ENCODE results near the gene SBF2.

SBF2 gene

GRCh38 chr11:10295064-10295901 is 1.3 kb upstream of the SBF2 start:
- peak in 1 of 2 donors; percentile 20 for DNase-seq (ENCODE audit: low read depth in 2 of 2)
- H3K4me3 ChIP-seq (replicated peaks in 1 of 2; ENCODE audit: low read depth in 2 of 2, low read length in 2 of 2): peak overlapping the region; percentile 64 to 77
- TF ChIP-seq, protein P1, sequence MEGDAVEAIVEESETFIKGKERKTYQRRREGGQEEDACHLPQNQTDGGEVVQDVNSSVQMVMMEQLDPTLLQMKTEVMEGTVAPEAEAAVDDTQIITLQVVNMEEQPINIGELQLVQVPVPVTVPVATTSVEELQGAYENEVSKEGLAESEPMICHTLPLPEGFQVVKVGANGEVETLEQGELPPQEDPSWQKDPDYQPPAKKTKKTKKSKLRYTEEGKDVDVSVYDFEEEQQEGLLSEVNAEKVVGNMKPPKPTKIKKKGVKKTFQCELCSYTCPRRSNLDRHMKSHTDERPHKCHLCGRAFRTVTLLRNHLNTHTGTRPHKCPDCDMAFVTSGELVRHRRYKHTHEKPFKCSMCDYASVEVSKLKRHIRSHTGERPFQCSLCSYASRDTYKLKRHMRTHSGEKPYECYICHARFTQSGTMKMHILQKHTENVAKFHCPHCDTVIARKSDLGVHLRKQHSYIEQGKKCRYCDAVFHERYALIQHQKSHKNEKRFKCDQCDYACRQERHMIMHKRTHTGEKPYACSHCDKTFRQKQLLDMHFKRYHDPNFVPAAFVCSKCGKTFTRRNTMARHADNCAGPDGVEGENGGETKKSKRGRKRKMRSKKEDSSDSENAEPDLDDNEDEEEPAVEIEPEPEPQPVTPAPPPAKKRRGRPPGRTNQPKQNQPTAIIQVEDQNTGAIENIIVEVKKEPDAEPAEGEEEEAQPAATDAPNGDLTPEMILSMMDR (IDR thresholded peaks at IDR 0.05; ENCODE audit: low read depth, low read length): no peak

- DNase-seq (ENCODE audit: low read depth in 2 of 2): peak; percentile 76 to 88
- TF ChIP-seq, protein P1 (IDR thresholded peaks at IDR 0.05; ENCODE audit: low read depth, low read length): no peak
- H3K4me3 ChIP-seq (replicated peaks in 1 of 2; ENCODE audit: low read depth in 2 of 2, low read length in 2 of 2): peak overlapping the region; percentile 64 to 77
Observed at GRCh38 chr11:10294290-10294953, 403 bp upstream of the SBF2 start.

- H3K4me3 ChIP-seq (replicated peaks in 1 of 2; ENCODE audit: low read depth in 2 of 2, low read length in 2 of 2): no peak overlapping the region
- TF ChIP-seq, protein P1 (IDR thresholded peaks at IDR 0.05; ENCODE audit: low read depth, low read length): no peak
- peak; percentile 26 to 55 for DNase-seq (ENCODE audit: low read depth in 2 of 2)
Observed at GRCh38 chr11:10291801-10292638, 2.0 kb downstream of the SBF2 start.

DNA sequence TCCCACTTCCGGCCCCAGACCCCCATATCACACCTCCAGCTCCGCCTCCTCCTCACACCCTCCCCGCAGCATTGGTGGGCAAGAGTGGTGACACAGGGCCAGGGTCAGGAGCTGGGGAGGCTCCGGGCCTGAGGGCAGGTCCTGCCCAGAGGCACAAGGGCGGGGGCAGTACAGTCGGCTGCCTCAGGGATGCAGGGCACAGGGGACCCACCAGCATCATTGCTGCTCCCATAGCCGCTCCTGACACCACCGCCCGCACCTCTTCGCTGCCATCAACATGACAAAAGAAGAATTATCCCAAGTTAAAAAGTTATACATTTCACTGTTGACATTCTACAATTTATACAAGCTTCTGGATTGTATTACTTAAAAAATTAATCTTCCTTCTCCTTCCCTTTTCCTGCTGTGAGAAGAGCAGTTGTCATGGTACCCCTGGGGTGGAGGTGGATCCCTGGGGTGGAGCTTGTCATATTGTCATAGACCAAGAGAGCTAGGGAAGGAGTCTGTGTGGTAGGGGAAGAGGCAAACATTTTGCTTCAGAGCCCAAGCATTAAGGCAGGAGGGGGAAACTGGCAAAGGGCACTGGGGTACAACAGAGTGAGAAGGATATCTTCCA is 4.1 kb downstream of the SBF2 start:
- no peak overlapping the region for H3K4me3 ChIP-seq (replicated peaks in 1 of 2; ENCODE audit: low read depth in 2 of 2, low read length in 2 of 2)
- DNase-seq (ENCODE audit: low read depth in 2 of 2): no peak
- TF ChIP-seq, protein P1 (IDR thresholded peaks at IDR 0.05; ENCODE audit: low read depth, low read length): no peak

- TF ChIP-seq, protein P1 (IDR thresholded peaks at IDR 0.05; ENCODE audit: low read depth, low read length): no peak
- no peak overlapping the region for H3K4me3 ChIP-seq (replicated peaks in 1 of 2; ENCODE audit: low read depth in 2 of 2, low read length in 2 of 2)
- DNase-seq (ENCODE audit: low read depth in 2 of 2): no peak
Observed at GRCh38 chr11:10288881-10289764, 4.9 kb downstream of the SBF2 start.

Data from cardiac fibroblast (primary cell).